Measurements from ENCODE around the gene ATG16L2. TPM values are rescaled to one million over a fixed set of nuclear protein-coding genes. Genes with fewer than 3 reads are reported as not detected.
A peak's percentile ranks its signal among the peaks of the same experiment; 100 is the strongest.

ATG16L2 gene
- total RNA-seq, 1 experiment from 2014 or later: 17.5 TPM

- no peaks in the 10 kb centered on the region for H3K79me2 ChIP-seq (ENCODE audit: low read depth)
- H3F3A ChIP-seq (ENCODE audit: insufficient read depth, low read depth): peaks cover 6% of the 10 kb centered on the region; the same call in 1 of the 2 replicates
- DNase-seq: peak; percentile 61 to 85
- intact Hi-C loops (cut with micrococcal nuclease; ENCODE audit: unreplicated experiment): loop anchor here (1.0 to 5.0 kb wide), 5 partner anchors 347 to 556 kb away; no protein-coding TSS in a partner anchor
- 0 out of 2 replicates have a peak, but pooled peaks cover 4% of the 10 kb centered on the region for H3K4me1 ChIP-seq (replicated peaks; ENCODE audit: insufficient read depth)
- TF ChIP-seq EZH2 (IDR thresholded peaks at IDR 0.05; ENCODE audit: low read depth): no peak
- TF ChIP-seq CTCF (conservative IDR thresholded peaks at IDR 0.05): peak; percentile 97
- H3K27me3 ChIP-seq (ENCODE audit: insufficient read depth, low read depth): no peaks in the 10 kb centered on the region
- no peak overlapping the region for H3K27ac ChIP-seq
- H3K9me2 ChIP-seq (ENCODE audit: insufficient read depth): no peaks in the 10 kb centered on the region
- no peak overlapping the region for H3K4me2 ChIP-seq
- no peak overlapping the region for H3K4me3 ChIP-seq
- H3K36me3 ChIP-seq (ENCODE audit: low read depth): no peaks in the 10 kb centered on the region
- BruUV-seq (replicated peaks): no TSS peak
- H4K20me1 ChIP-seq (ENCODE audit: insufficient read depth): no peaks in the 10 kb centered on the region
- ChIA-PET CTCF (interaction anchor here (0.6 to 2.5 kb wide), 5 partner anchors 106 to 543 kb away, joined by 3 to 22 read pairs (median 3); no protein-coding TSS in a partner anchor), POLR2A (ENCODE audit: unreplicated experiment) (interaction anchor here (0.7 kb wide), 1 partner anchor 150 kb away, joined by 3 read pairs; no protein-coding TSS in a partner anchor)
- H2AFZ ChIP-seq: no peak overlapping the region
- H3K9me3 ChIP-seq (ENCODE audit: insufficient read depth, low read depth): no peaks in the 10 kb centered on the region
Observed at GRCh38 chr11:72831521-72832300, 17.5 kb downstream of the ATG16L2 start.

GRCh38 chr11:72832301-72833082 lies 18.3 kb downstream of the ATG16L2 start:
- Histone ChIP-seq H4K20me1 (ENCODE audit: insufficient read depth) (no peaks in the 10 kb centered on the region), H3F3A (ENCODE audit: insufficient read depth, low read depth) (peaks cover 6% of the 10 kb centered on the region; the same call in 1 of the 2 replicates), H3K79me2 (ENCODE audit: low read depth) (no peaks in the 10 kb centered on the region), H3K9me2 (ENCODE audit: insufficient read depth) (no peaks in the 10 kb centered on the region), H2AFZ (no peak overlapping the region), H3K4me3 (no peak overlapping the region), H3K4me2 (no peak overlapping the region), H3K27me3 (ENCODE audit: insufficient read depth, low read depth) (no peaks in the 10 kb centered on the region), H3K4me1 (replicated peaks; ENCODE audit: insufficient read depth) (0 out of 2 replicates have a peak, but pooled peaks cover 4% of the 10 kb centered on the region), H3K36me3 (ENCODE audit: low read depth) (no peaks in the 10 kb centered on the region), H3K27ac (no peak overlapping the region), H3K9me3 (ENCODE audit: insufficient read depth, low read depth) (no peaks in the 10 kb centered on the region)
- no peak for TF ChIP-seq EZH2 (IDR thresholded peaks at IDR 0.05; ENCODE audit: low read depth)
- TF ChIP-seq CTCF (conservative IDR thresholded peaks at IDR 0.05): no peak
- intact Hi-C loops (cut with micrococcal nuclease; ENCODE audit: unreplicated experiment): loop anchor here (5.0 kb wide), 1 partner anchor 555 kb away; no protein-coding TSS in a partner anchor
- DNase-seq: no peak
- BruUV-seq (replicated peaks): no TSS peak
- POLR2A ChIA-PET (ENCODE audit: unreplicated experiment): no interaction called here
- CTCF ChIA-PET: interaction anchor here (0.7 to 2.5 kb wide), 3 partner anchors 345 to 408 kb away, joined by 3 to 22 read pairs (median 3); no protein-coding TSS in a partner anchor

GRCh38 chr11:72833083-72833733 lies 19.0 kb downstream of the ATG16L2 start:
- no peaks in the 10 kb centered on the region; the same call in 1 of the 2 replicates for H3F3A ChIP-seq (ENCODE audit: insufficient read depth, low read depth)
- intact Hi-C loops (cut with micrococcal nuclease; ENCODE audit: unreplicated experiment): loop anchor here (5.0 kb wide), 1 partner anchor 554 kb away; no protein-coding TSS in a partner anchor
- H3K9me3 ChIP-seq (ENCODE audit: insufficient read depth, low read depth): no peaks in the 10 kb centered on the region
- CTCF ChIA-PET: interaction anchor here (0.7 kb wide), 1 partner anchor 23 kb away, joined by 3 read pairs; no protein-coding TSS in a partner anchor
- TF ChIP-seq CTCF (conservative IDR thresholded peaks at IDR 0.05): no peak
- no peak for TF ChIP-seq EZH2 (IDR thresholded peaks at IDR 0.05; ENCODE audit: low read depth)
- no peaks in the 10 kb centered on the region for H3K4me1 ChIP-seq (replicated peaks; ENCODE audit: insufficient read depth)
- no peak for DNase-seq
- no peaks in the 10 kb centered on the region for H3K27me3 ChIP-seq (ENCODE audit: insufficient read depth, low read depth)
- H3K36me3 ChIP-seq (ENCODE audit: low read depth): no peaks in the 10 kb centered on the region
- no TSS peak for BruUV-seq (replicated peaks)
- no peak overlapping the region for H3K27ac ChIP-seq
- H3K9me2 ChIP-seq (ENCODE audit: insufficient read depth): no peaks in the 10 kb centered on the region
- no peak overlapping the region for H3K4me3 ChIP-seq
- no peaks in the 10 kb centered on the region for H4K20me1 ChIP-seq (ENCODE audit: insufficient read depth)
- H2AFZ ChIP-seq: no peak overlapping the region
- no peak overlapping the region for H3K4me2 ChIP-seq
- POLR2A ChIA-PET (ENCODE audit: unreplicated experiment): no interaction called here
- no peaks in the 10 kb centered on the region for H3K79me2 ChIP-seq (ENCODE audit: low read depth)
